H1 (cell line): ENCODE measurements around the gene NUP133. TPM values are rescaled to one million over a fixed set of nuclear protein-coding genes. Genes with fewer than 3 reads are reported as not detected.

Experiments
- CTCF ChIA-PET: fragments of 300-600 bp; sonication (Branson Sonifier 250); formaldehyde crosslinking; loops from one replicate; lab custom pipeline; 2021; ENCODE audit not compliant: partially characterized antibody; lab: Charles Lee
- POLR2A ChIA-PET: fragments of 300-600 bp; sonication (Branson Sonifier 250); formaldehyde crosslinking; loops from one replicate; lab custom pipeline; 2021; ENCODE audit warnings: inconsistent platforms; ENCODE audit not compliant: partially characterized antibody; lab: Charles Lee
- DNase-seq, 2 experiments: peaks; one replicate each; pipeline versions ENCODE4 v3.0.0 to v3.0.0-alpha.2; 2010 to 2022; ENCODE audit warnings: low spot score in 2 of 2, low read depth in 1 of 2, mixed read lengths in 1 of 2
- FAIRE-seq: peaks from 2 replicates; lab custom pipeline; 2011; peaks lifted over from hg19 to GRCh38; lab: Jason Lieb, UNC
- H2AFZ ChIP-seq: 2 replicates; pipeline ENCODE4 v1.8.1; 2012; ENCODE audit warnings: low read length, inconsistent platforms
- H2AK5ac ChIP-seq: 2 replicates; pipeline ENCODE4 v1.6.1; 2013; ENCODE audit warnings: low read depth, low read length
- H2BK120ac ChIP-seq: replicated peaks from 2 replicates; pipeline ENCODE3; 2013; ENCODE audit warnings: low read depth, low read length, inconsistent platforms
- H2BK12ac ChIP-seq: 2 replicates; pipeline ENCODE4 v1.6.1; 2013; ENCODE audit warnings: low read depth, low read length
- H2BK15ac ChIP-seq: 2 replicates; pipeline ENCODE4 v1.6.1; 2013; ENCODE audit warnings: low read length
- H2BK20ac ChIP-seq: 2 replicates; pipeline ENCODE4 v1.6.1; 2013; ENCODE audit warnings: low read length
- H2BK5ac ChIP-seq: 2 replicates; pipeline ENCODE4 v1.6.1; 2013; ENCODE audit warnings: low read depth, low read length
- H3K14ac ChIP-seq: 2 replicates; pipeline ENCODE4 v1.6.1; 2013; ENCODE audit warnings: inconsistent platforms; ENCODE audit not compliant: insufficient read length
- H3K18ac ChIP-seq: 2 replicates; pipeline ENCODE4 v1.6.1; 2013; ENCODE audit warnings: low read length; ENCODE audit errors: extremely low read depth
- H3K23ac ChIP-seq: 2 replicates; pipeline ENCODE4 v1.6.1; 2013; ENCODE audit warnings: inconsistent platforms; ENCODE audit not compliant: insufficient read length
- H3K23me2 ChIP-seq: 2 replicates; pipeline ENCODE4 v1.6.1; 2013; ENCODE audit warnings: low read depth, low read length
- H3K27ac ChIP-seq: 2 replicates; pipeline ENCODE4 v1.6.1; 2011; ENCODE audit warnings: low read depth, low read length, inconsistent platforms
- H3K27me3 ChIP-seq, 4 experiments: replicated peaks in 1 of 4; 1 replicate in 1 of 4; 2 replicates in 3 of 4; pipeline versions ENCODE4 v1.6.1 to v1.8.1; 2011 to 2013; ENCODE audit warnings: low read length in 3 of 4, mild to moderate bottlenecking in 3 of 4, inconsistent platforms in 2 of 4, mixed read lengths in 2 of 4, moderate library complexity in 1 of 4; ENCODE audit not compliant: control insufficient read depth in 3 of 4, insufficient read depth in 3 of 4; ENCODE audit errors: extremely low read depth in 1 of 4
- H3K36me3 ChIP-seq, 4 experiments: 2 replicates each; pipeline versions ENCODE4 v1.6.1 to v1.8.1; 2011 to 2013; ENCODE audit warnings: mild to moderate bottlenecking in 4 of 4, low read length in 3 of 4, moderate library complexity in 2 of 4, control low read depth in 1 of 4, inconsistent platforms in 1 of 4; ENCODE audit not compliant: insufficient read depth in 4 of 4, control insufficient read depth in 2 of 4
- H3K4ac ChIP-seq: replicated peaks from 2 replicates; pipeline ENCODE3; 2013; ENCODE audit warnings: low read length, low read depth, mixed read lengths, inconsistent platforms; ENCODE audit not compliant: insufficient read length
- H3K4me1 ChIP-seq, 4 experiments: replicated peaks in 1 of 4; 1 replicate in 1 of 4; 2 replicates in 3 of 4; pipeline versions ENCODE4 v1.6.1 to v1.8.1; 2011 to 2013; ENCODE audit warnings: low read length in 3 of 4, inconsistent platforms in 2 of 4, mixed read lengths in 1 of 4; ENCODE audit not compliant: insufficient read depth in 4 of 4, control insufficient read depth in 3 of 4
- H3K4me2 ChIP-seq, 2 experiments: 2 replicates each; pipeline versions ENCODE4 v1.6.1 to v1.8.1; 2011 to 2013; ENCODE audit warnings: low read depth in 2 of 2, low read length in 2 of 2, control low read depth in 1 of 2, inconsistent platforms in 1 of 2, mild to moderate bottlenecking in 1 of 2; ENCODE audit not compliant: insufficient read depth in 1 of 2
- H3K4me3 ChIP-seq, 4 experiments: fragments of 200-600, 300-600 bp in 1 of 4; sonication (generic), shearing (Covaris generic), sonication (Bioruptor Twin) in 1 of 4; 2 replicates each; pipeline versions ENCODE4 v1.5.1 to v1.8.1; 2011 to 2016; ENCODE audit warnings: low read length in 4 of 4, low read depth in 3 of 4, control low read depth in 2 of 4, inconsistent platforms in 2 of 4, mild to moderate bottlenecking in 2 of 4, mixed read lengths in 1 of 4, moderate library complexity in 1 of 4; ENCODE audit not compliant: insufficient read depth in 2 of 4; ENCODE audit errors: extremely low read depth in 1 of 4
- H3K56ac ChIP-seq: replicated peaks from 2 replicates; pipeline ENCODE3; 2013; ENCODE audit warnings: low read depth, mild to moderate bottlenecking, mixed read lengths, low read length, inconsistent platforms; ENCODE audit not compliant: insufficient read length
- H3K79me1 ChIP-seq: 2 replicates; pipeline ENCODE4 v1.6.1; 2013; ENCODE audit warnings: low read depth, low read length, control low read depth
- H3K79me2 ChIP-seq, 2 experiments: 2 replicates each; pipeline versions ENCODE4 v1.6.1 to v1.8.1; 2012 to 2013; ENCODE audit warnings: low read length in 2 of 2, mild to moderate bottlenecking in 2 of 2, inconsistent platforms in 1 of 2; ENCODE audit not compliant: insufficient read depth in 2 of 2, control insufficient read depth in 1 of 2
- H3K9ac ChIP-seq, 4 experiments: replicated peaks in 1 of 4; 1 replicate in 1 of 4; 2 replicates in 3 of 4; pipeline versions ENCODE4 v1.6.1 to v1.8.1; 2011 to 2013; ENCODE audit warnings: low read depth in 3 of 4, low read length in 3 of 4, control low read depth in 2 of 4, mild to moderate bottlenecking in 2 of 4, moderate library complexity in 2 of 4, inconsistent platforms in 1 of 4; ENCODE audit errors: extremely low read depth in 1 of 4
- H3K9me3 ChIP-seq, 2 experiments: 2 replicates each; pipeline versions ENCODE4 v1.6.1 to v1.8.1; 2012 to 2013; ENCODE audit warnings: mild to moderate bottlenecking in 2 of 2, moderate library complexity in 2 of 2, control low read depth in 1 of 2, inconsistent platforms in 1 of 2, low read depth in 1 of 2, low read length in 1 of 2, mixed read lengths in 1 of 2; ENCODE audit not compliant: insufficient read depth in 2 of 2
- H4K20me1 ChIP-seq, 2 experiments: replicated peaks in 1 of 2; 2 replicates each; pipeline versions ENCODE3 to v1.8.1; 2011 to 2013; ENCODE audit warnings: inconsistent platforms in 2 of 2, low read length in 2 of 2, mild to moderate bottlenecking in 1 of 2; ENCODE audit not compliant: insufficient read depth in 2 of 2, control insufficient read depth in 1 of 2
- H4K5ac ChIP-seq: 2 replicates; pipeline ENCODE4 v1.6.1; 2013; ENCODE audit warnings: low read length, low read depth, mixed read lengths, inconsistent platforms; ENCODE audit not compliant: insufficient read length
- H4K8ac ChIP-seq: 2 replicates; pipeline ENCODE4 v1.8.0; 2013; ENCODE audit warnings: mild to moderate bottlenecking, moderate library complexity, low read length, inconsistent platforms; ENCODE audit not compliant: insufficient read depth; ENCODE audit errors: extremely low read depth
- H4K91ac ChIP-seq: replicated peaks from 2 replicates; pipeline ENCODE3; 2013; ENCODE audit warnings: low read length, mixed read lengths, inconsistent platforms; ENCODE audit not compliant: insufficient read length
- CTBP2 ChIP-seq: IDR thresholded peaks from 2 replicates; pipeline ENCODE4 v1.7.0; 2011; ENCODE audit warnings: borderline replicate concordance, mild to moderate bottlenecking, moderate library complexity, mixed read lengths, low read length; ENCODE audit not compliant: insufficient read depth, insufficient read length
- RFX5 ChIP-seq: IDR thresholded peaks from 2 replicates; pipeline ENCODE4 v1.6.1; 2011; ENCODE audit warnings: low read depth, low read length, improper control_type of control experiment, borderline replicate concordance
- SUZ12 ChIP-seq: fragments of 200-600 bp; sonication (generic); IDR thresholded peaks from 2 replicates; pipeline ENCODE4 v1.6.1; 2012; ENCODE audit warnings: mild to moderate bottlenecking, inconsistent platforms, low read length, moderate library complexity, mixed read lengths
- WGBS, 2 experiments: shearing (Covaris generic) in 1 of 2; methylation state at CpG; one replicate each; pipeline versions ENCODE4 v1.1.6 to v1.1.7; 2013 to 2015; ENCODE audit warnings: low lambda C conversion rate in 2 of 2, mixed read lengths in 2 of 2, inconsistent platforms in 1 of 2, low coverage in 1 of 2, missing lambda C conversion rate in 1 of 2; ENCODE audit not compliant: insufficient replicate concordance in 2 of 2, insufficient coverage in 1 of 2, insufficient read length in 1 of 2; ENCODE audit errors: extremely low coverage in 1 of 2, missing lambda C conversion rate in 1 of 2; 5-methylcytosine and 5-hydroxymethylcytosine counted together
- polyA plus RNA-seq, 7 experiments: library from polyadenylated mRNA; depleted of rRNA in 3 of 7; stranded (reverse) in 5 of 7; unstranded in 2 of 7; fragments of >200 nt in 5 of 7; fragments of 200-250 nt in 2 of 7; gene quantifications; 1 replicate in 5 of 7; 2 replicates in 1 of 7; 4 replicates in 1 of 7; pipeline versions ENCODE4 v1.2.1 to v1.2.3, GENCODE V29; 2011 to 2013; ENCODE audit warnings: missing spikeins in 2 of 7, mixed read lengths in 2 of 7
- total RNA-seq: library from RNA; stranded (reverse); fragmentation: NEBNext Ultra II Directional; extraction: Animal tissue kit (Norgen Biotek cat#: 25700); gene quantifications from 2 replicates; pipeline ENCODE4 v1.2.1, GENCODE V29; 2021

NUP133 gene
- total and polyA plus RNA-seq, 2 of the 8 experiments (the other 6 are each of a cell fraction or from before 2014, with no cell fraction given): 20.6 to 72.1 TPM

- Histone ChIP-seq H4K91ac (peak overlapping the region; percentile 56), H3K27me3 (peaks cover 12 to 41% (median 37%) of the 10 kb centered on the region in 4 experiments)
Observed at GRCh38 chr1:229411434-229412055, 96.6 kb downstream of the NUP133 start.

More at GRCh38 chr1:229411434-229412055, 96.6 kb downstream of the NUP133 start:
- H3K4me2 ChIP-seq: peak overlapping the region; percentile 36 to 38; a peak in 3 of 4 replicates
- no peak overlapping the region for H3K4ac ChIP-seq
- 0 out of 2 replicates have a peak overlapping the region, but pooled peaks have one; percentile 77 for H2BK15ac ChIP-seq
- H3K79me2 ChIP-seq: no peaks in the 10 kb centered on the region
- H3K18ac ChIP-seq: peak overlapping the region; percentile 90; the same call in 1 of the 2 replicates
- no peak overlapping the region for H4K8ac ChIP-seq
- H3K56ac ChIP-seq: no peak overlapping the region
- H3K23ac ChIP-seq: no peak overlapping the region
- ChIA-PET CTCF (interaction anchor here (1.2 to 2.9 kb wide), 7 partner anchors 9 to 152 kb away, joined by 3 to 11 read pairs (median 4); no protein-coding TSS in a partner anchor), POLR2A (interaction anchor here (0.9 to 6.9 kb wide), 3 partner anchors 14 to 68 kb away, joined by 3 to 48 read pairs (median 4); partner anchors contain the start of genes ACTA1 and CCSAP)
- no peak overlapping the region for H2AFZ ChIP-seq
- peak overlapping the region; percentile 93; the same call in 1 of the 2 replicates for H2BK12ac ChIP-seq
- no peak overlapping the region for H3K9ac ChIP-seq
- no peak overlapping the region; a peak in 1 of 8 replicates for H3K4me3 ChIP-seq
- H2AK5ac ChIP-seq: peak overlapping the region; percentile 77; the same call in 1 of the 2 replicates
- FAIRE-seq: no peak
- H3K14ac ChIP-seq: no peak overlapping the region
- H2BK20ac ChIP-seq: peak overlapping the region; percentile 80; the same call in 1 of the 2 replicates
- WGBS, 2 experiments: 65% methylated on average over 11 of the region's 11 CpGs; no CpG with 5 or more reads in 1 of the 2 experiments
- H3K23me2 ChIP-seq: peaks cover 11% of the 10 kb centered on the region; the same call in 1 of the 2 replicates
- TF ChIP-seq CTBP2 (no peak), SUZ12 (no peak), RFX5 (no peak)
- TF ChIP-seq, all 59 proteins: peak for 0
- H2BK5ac ChIP-seq: peak overlapping the region; percentile 16; the same call in 1 of the 2 replicates
- no peak overlapping the region for H2BK120ac ChIP-seq
- no peak overlapping the region for H3K27ac ChIP-seq
- H4K20me1 ChIP-seq: no peaks in the 10 kb centered on the region
- H4K5ac ChIP-seq: no peak overlapping the region
- no peaks in the 10 kb centered on the region for H3K9me3 ChIP-seq
- no peaks in the 10 kb centered on the region for H3K79me1 ChIP-seq
- DNase-seq: no peak
- H3K4me1 ChIP-seq: peaks cover 18 to 42% (median 28%) of the 10 kb centered on the region in 4 experiments
- H3K36me3 ChIP-seq: no peaks in the 10 kb centered on the region
